SIG-M5 treated with dmso at 0.1 percent for 504 hours (cell line): ENCODE data around the gene ZBTB9.
A peak's percentile ranks its signal among the peaks of the same experiment; 100 is the strongest.

Experiments
- DNase-seq: peaks from one replicate; lab custom pipeline; 2025; ENCODE audit not compliant: unreplicated experiment; lab: John Stamatoyannopoulos, UW

Gene ZBTB9

GRCh38 chr6:33454009-33454946 lies at the start of gene ZBTB9:
TSS of gene ZBTB9 (plus strand) at chr6:33454576. CDS start at chr6:33455101, 525 bp downstream.
- DNase-seq, result peak; percentile 93

DNA sequence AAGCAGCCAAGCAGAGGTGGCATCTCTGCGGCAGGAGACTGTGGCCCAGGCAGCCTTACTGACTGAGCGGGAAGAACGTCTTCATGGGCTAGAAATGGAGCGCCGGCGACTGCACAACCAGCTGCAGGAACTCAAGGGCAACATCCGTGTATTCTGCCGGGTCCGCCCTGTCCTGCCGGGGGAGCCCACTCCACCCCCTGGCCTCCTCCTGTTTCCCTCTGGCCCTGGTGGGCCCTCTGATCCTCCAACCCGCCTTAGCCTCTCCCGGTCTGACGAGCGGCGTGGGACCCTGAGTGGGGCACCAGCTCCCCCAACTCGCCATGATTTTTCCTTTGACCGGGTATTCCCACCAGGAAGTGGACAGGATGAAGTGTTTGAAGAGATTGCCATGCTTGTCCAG lies 49.5 kb upstream of the ZBTB9 start:
- no peak for DNase-seq

DNA sequence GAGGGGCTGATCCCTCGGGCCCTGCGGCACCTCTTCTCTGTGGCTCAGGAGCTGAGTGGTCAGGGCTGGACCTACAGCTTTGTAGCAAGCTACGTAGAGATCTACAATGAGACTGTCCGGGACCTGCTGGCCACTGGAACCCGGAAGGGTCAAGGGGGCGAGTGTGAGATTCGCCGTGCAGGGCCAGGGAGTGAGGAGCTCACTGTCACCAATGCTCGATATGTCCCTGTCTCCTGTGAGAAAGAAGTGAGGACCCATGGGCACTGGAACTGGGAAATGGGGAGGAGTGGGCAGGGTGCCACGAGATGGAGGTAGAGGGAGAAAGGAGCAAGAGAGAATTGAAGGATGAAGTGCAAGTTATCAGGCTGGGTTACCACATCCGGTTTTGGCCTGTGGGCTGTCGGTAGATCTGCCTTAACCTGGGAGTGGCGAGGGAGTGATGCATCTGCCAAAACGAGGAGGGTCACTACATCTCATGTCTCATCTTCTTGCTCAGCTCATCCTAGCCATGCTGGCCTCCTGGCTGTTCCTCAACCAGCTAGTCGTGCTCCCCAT lies 48.9 kb upstream of the ZBTB9 start:
- DNase-seq, result no peak

DNA sequence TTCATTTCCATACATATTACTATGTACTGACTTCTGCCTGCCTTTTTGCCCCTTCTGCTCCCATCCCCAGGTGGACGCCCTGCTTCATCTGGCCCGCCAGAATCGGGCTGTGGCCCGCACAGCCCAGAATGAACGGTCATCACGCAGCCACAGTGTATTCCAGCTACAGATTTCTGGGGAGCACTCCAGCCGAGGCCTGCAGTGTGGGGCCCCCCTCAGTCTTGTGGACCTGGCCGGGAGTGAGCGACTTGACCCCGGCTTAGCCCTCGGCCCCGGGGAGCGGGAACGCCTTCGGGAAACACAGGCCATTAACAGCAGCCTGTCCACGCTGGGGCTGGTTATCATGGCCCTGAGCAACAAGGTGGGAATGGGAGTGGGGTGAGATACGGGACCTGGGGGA lies 48.2 kb upstream of the ZBTB9 start:
- DNase-seq, result no peak

- DNase-seq, result peak; percentile 27
Measured at GRCh38 chr6:33407132-33407718, 47.2 kb upstream of the ZBTB9 start.

DNA sequence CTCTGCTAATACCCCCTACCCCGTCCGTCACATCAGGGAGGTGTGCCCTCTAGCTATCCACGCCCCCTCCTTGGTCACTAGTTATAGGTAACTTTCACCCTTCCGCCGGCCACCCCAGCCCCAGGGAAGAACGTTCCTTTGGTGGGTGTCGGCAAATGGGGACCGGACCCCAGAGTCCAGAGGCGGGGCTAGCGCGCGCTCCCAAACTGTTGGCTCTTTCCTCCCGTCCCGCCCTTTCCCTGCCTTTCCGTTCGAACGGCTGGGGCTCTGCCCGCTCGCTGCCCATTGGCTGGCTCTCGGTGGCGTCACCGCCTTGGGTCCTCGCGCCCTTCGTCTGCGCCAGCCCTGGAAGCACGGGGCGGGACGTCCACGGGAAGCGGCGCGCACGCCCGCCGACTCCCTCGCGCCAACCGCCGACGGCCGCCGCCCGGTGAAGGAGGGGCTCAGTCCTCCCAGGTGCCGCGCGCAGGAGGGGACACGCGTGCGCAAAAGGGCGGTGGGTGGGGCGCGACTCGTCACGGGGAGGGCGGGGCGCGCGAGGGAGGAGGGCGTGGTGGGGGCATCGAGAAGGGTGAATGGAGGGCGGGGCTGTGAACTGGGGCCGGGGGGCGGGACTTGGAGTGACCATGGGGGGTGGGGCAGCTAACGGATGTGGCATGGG lies 44.2 kb upstream of the ZBTB9 start:
- DNase-seq, result peak; percentile 90

DNA sequence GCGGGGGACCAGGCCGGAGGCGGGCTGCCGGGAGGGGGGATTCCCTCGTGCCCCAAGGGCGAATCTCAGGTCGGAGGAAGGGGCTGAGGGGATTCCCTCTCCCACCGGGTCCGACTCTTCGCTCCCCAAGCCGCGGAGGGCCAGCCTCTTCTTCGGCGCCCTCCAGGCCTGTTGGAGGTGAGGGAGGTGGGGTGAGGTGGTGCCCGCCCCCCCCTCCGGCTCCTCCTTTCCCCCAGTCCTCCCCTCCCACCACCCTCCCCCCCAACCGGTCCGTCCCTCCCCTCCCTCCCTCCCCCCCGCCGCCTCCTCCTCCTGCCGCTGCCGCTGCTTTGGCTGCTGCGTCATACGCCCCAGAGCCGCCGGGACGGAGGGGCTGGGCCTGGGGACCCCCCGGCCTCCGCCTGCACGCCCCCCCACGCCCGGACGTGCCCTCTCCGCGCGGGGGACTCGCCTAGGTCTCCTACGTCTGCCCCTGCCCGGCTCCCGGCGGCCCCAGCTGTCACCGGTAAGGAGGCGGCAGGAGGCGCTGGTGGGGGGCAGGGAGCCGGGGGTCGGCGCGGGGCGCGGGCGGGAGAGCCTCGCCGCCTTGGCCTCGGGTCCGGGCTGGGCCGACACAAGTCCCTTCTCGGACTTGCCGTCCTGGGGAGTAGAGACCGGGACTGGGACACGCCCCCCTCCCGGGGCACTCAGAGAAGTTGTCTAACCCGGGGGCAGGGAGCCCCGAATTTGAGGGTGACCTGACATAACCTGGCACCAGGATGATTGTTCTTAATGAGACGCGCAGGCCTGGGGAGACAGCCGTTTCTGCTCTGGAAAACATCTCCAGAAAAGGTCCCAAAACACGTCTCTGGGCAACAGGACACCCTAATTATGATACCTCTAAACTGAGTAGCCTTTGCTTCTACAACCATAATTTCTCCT lies 43.4 kb upstream of the ZBTB9 start, which contains the start of gene PHF1:
PHF1 (plus strand) TSS at position 304 of the 921 bp plus-strand sequence. CDS start 1,250 bp downstream, outside the sequence.
- DNase-seq, result peak; percentile 71

- no peak for DNase-seq
Measured at GRCh38 chr6:33411632-33412005, 42.8 kb upstream of the ZBTB9 start.

DNA sequence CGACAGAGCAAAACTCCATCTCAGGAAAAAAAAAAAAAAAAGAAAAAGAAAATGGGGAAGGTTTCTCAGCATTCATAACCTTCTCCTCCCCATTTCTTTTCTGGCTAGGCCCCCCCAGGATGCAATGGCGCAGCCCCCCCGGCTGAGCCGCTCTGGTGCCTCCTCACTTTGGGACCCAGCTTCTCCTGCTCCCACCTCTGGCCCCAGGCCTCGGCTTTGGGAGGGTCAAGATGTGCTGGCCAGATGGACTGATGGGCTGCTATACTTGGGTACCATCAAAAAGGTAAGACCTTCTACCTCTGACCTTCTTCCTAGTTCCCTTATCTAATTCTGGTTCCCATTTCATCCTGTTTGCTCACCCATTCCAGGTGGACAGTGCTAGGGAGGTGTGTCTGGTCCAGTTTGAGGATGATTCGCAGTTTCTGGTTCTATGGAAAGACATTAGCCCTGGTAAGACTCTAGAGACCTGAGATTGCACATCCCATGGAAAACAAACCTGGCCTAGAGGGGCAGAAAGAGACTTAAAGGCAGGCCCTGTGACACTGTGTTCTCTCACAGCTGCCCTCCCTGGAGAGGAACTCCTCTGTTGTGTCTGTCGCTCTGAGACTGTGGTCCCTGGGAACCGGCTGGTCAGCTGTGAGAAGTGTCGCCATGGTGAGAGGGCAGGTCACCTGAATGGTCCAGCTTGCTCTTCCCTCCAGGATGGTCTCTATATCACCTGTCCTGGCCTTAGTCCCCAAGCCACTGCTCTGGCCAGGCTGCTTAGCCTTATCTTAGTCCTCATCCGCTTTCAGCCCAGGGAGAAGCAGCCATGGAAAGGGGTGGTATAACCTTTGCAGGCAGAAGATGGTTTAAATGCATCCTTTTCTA lies 42.0 kb upstream of the ZBTB9 start:
- DNase-seq, result no peak

- DNase-seq, result no peak
Measured at GRCh38 chr6:33413241-33414120, 40.9 kb upstream of the ZBTB9 start.

- no peak for DNase-seq
Measured at GRCh38 chr6:33414592-33415271, 39.6 kb upstream of the ZBTB9 start.

DNA sequence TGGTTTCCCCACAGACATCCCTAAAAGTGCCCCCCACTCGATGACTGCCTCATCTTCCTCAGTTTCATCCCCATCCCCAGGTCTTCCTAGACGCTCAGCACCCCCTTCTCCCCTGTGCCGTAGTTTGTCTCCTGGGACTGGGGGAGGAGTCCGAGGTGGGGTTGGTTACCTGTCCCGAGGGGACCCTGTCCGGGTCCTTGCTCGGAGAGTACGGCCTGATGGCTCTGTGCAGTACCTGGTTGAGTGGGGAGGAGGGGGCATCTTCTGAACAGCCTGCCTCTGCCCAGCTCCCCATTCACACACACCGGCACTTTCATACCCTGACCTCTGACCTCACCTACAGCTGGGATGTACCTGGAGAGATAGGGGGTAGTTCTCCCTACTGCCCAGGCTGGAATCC lies 38.5 kb upstream of the ZBTB9 start:
- no peak for DNase-seq

DNA sequence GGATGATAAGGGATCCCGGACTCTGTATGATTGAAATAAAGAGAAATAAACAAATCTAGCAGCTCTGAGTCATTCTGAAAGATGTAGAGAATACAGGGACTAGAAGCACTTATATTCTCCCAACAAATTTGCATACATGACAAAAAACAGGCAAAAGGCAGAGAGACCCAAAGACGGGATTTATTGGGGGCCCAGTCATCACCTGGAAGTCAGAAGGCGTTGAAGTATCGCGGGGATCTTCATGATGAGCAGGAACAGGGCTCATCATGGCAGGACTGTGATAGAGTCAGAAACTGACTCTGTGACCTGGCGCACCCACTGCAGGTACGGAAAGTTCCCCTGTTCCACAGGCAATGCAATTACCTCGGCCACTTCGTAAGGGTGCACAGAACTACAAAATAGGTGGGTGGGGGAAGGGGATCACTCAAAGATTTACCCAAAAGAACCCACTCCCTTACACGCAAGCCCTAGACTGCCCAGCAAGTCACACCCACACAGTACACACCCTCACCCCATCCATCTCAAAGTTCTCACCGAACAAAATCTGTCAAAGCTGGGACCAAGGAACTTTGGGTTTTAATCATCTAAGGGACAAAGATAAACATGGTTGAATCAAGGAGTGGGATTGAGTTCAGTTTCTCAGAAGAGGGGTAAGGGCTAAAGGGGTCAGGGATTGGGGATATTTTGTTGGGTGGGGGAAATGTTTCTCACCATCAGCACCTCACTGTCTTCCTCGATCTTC lies 37.8 kb upstream of the ZBTB9 start:
- no peak for DNase-seq

DNA sequence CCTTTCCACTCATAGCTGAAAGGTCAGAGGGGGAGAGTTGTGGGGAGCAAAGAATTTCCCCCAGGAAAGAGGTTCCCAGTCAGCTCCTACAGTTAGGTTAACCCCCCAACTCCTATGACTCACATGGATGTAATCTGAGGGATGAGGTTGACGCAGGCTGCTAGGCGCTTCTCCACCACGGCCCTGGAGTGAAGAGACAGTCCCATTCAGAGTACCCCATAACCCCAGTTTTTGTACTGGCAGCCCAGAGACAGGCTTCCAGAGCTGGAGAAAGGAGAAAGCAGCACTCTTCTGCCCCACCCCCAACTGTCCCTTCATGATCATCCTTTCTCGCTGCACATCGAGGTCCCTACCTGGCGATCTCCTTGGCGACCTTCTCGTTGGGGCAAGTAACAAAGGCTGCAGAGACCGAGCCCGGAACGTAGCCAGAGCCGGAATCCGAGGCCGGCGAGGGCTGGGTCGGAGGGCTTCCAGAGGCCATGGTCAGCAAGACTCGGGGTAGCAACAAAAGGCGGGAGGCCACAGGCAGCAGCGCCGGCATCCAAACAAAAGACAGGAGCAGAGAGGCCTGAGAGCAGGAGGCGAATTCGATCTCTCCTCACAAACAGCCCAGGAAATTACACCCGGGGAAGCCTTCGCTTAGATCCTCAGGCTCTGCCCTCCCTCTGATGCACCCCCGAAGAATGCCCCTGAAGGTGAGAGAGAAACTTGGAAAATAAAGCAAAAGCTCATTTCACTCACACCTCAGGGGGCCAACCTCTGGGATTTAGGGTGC lies 37.1 kb upstream of the ZBTB9 start:
- DNase-seq, result no peak

GRCh38 chr6:33417903-33418689 lies 36.3 kb upstream of the ZBTB9 start, which contains the start of gene CUTA:
TSS of gene CUTA (minus strand) at chr6:33418107. CDS start at chr6:33418000, 107 bp downstream.
- peak; percentile 98 for DNase-seq
